Effector CD8-positive, alpha-beta T cell (primary cell): ENCODE results near the gene FUNDC2.
A peak's percentile ranks its signal among the peaks of the same experiment; 100 is the strongest.

Experiments used
- DNase-seq: peaks from one replicate; lab custom pipeline; 2025; lab: John Stamatoyannopoulos, UW

Gene FUNDC2

GRCh38 chrX:155069414-155069813 lies 42.8 kb downstream of the FUNDC2 start:
- DNase-seq, result no peak

- DNase-seq, result no peak
Measured at GRCh38 chrX:155070038-155070437, 43.4 kb downstream of the FUNDC2 start.

GRCh38 chrX:155070663-155070974 lies 44.0 kb downstream of the FUNDC2 start:
- no peak for DNase-seq

DNA sequence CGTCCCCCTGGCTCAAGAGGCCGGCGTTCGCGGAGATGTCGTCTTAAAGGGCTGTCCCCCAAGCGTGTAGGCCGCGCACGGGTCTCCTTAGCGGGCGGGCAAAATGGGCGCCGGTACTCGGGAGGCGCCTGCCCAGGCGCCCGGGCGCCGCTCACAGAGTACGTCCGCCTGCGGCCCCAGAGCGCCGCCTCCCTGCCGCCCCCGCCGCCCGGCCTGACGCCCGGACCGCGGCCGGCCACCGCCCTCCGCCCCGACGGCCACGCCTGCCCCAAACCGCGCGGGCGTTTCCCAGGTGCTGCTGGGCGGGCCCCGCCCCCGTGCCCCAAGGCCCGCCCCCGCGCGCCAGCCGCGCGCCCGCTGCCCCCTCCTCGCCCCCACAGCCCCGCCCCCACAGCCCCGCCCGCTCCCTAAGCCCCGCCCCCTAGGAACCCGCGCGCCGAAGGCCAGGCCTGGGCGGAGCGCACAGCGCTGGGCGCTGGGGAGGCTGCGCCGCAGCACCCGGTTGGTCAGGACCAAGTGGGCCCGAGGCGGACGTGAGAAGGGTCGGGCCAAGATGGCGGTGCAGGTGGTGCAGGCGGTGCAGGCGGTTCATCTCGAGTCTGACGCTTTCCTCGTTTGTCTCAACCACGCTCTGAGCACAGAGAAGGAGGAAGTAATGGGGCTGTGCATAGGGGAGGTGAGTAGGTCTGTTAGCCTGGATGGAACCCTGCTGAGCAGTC lies 44.5 kb downstream of the FUNDC2 start, which contains the start of the genes BRCC3, CMC4 and MTCP1:
BRCC3 (plus strand) TSS at position 534 of the 719 bp plus-strand sequence; CDS start at position 554, 20 bp downstream.
CMC4 (minus strand) TSS at position 162 of the 719 bp plus-strand sequence. CDS start 7,113 bp downstream, outside the sequence.
MTCP1 (minus strand) TSS at position 162 of the 719 bp plus-strand sequence. CDS start 5,126 bp downstream, outside the sequence.
- DNase-seq, result peak; percentile 72

DNA sequence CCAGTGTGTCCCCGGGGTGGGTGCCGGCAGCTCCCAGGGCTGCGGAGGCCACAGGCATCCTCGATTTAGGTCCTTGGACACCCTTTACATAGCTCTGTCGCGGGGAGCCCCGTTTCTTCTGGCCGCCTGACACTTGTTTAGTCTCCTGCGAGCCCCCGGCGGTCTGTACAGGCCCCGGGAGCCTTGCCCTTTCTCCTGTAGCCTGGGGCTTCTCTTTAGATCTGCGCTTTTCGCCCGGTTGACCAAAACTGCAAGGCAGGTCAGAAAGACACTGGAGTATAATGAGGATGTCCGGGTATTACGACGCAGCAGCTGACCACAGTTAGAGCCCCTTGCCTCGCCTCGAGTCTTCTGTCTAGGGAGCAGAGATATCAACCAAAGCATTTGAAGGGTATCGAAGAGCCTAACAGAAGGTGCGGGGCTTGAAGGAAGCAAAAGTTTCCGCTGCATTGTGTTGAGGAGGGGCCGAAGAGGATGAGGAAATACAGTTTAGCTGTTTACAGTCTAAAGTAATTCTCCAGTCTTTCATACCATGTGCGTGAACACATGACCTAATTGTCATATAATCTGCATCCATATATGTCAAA lies 45.1 kb downstream of the FUNDC2 start:
- DNase-seq, result no peak

DNA sequence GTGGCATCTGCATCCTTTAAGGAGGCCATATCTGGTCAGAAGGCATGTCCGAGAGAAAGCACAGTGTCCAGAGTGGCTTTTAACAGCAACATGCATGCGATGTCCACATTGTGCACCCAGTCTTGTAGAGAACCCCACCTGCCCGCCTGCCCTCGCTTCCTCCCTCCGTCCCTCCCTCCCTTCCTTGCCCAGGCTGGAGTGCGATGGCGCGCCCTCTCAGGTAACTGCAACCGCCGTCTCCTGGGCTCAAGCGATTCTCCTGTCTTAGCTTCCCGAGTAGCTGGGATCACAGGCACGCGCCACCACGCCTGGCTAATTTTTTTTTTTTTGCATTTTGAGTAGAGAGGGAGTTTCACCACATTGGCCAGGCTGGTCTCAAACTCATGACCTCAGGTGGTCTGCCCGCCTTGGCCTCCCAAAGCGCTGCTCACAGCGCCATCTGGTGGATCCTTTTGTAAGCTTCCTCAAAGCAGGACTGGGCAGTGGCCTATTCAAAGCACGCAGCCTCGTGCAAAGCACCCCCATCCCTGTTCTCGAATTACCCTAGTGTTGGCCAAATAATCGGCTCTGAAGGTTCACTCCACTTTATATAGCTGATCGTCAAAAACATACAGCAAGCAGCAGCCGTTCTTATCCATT lies 59.7 kb downstream of the FUNDC2 start:
- peak; percentile 10 for DNase-seq

- no peak for DNase-seq
Measured at GRCh38 chrX:155086961-155087735, 60.5 kb downstream of the FUNDC2 start.

GRCh38 chrX:155094468-155095061 lies 67.9 kb downstream of the FUNDC2 start:
- DNase-seq, result no peak

DNA sequence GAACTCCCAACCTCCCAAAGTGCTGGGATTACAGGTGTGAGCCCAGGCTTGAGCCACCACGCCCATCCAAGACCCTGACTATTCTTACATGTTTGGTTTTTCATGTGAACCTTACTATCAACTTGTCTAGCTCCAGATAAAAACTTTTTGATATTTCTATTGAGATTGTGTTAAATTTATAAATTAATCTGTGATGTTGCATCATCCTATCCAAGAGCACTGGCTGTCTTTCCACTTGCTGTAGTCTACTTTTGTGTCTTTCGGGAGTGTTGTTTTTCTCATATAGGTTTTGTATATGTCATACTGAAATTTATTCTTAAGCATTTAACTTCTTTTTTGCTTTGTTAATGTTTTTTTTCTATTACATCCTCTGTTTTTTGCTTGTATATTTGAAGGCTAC lies 79.3 kb downstream of the FUNDC2 start:
- no peak for DNase-seq

DNA sequence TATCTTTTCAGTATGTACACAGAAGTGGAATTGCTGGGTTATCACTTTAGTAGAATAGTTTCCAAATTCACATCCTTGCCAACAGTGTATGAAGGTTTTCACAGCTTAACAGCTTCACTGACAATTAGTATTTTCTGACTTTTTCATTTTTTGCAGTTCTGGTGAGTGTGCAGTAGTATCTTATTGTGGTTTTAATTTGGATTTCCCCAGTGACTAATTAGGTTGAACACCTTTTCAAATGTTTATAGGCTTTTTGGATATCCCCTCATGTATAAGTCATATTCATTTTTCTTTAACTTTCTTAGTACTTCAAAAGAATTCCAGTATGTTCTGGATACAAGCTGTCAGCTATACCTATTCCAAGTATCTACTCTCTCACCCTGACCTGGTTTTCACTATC lies 81.8 kb downstream of the FUNDC2 start:
- no peak for DNase-seq
